ENCODE measurements around the gene SPDYE4. TPM values are rescaled to one million over a fixed set of nuclear protein-coding genes. Genes with fewer than 3 reads are reported as not detected.

Gene SPDYE4
- total and polyA plus RNA-seq, 2 experiments from 2014 or later: not detected

DNA sequence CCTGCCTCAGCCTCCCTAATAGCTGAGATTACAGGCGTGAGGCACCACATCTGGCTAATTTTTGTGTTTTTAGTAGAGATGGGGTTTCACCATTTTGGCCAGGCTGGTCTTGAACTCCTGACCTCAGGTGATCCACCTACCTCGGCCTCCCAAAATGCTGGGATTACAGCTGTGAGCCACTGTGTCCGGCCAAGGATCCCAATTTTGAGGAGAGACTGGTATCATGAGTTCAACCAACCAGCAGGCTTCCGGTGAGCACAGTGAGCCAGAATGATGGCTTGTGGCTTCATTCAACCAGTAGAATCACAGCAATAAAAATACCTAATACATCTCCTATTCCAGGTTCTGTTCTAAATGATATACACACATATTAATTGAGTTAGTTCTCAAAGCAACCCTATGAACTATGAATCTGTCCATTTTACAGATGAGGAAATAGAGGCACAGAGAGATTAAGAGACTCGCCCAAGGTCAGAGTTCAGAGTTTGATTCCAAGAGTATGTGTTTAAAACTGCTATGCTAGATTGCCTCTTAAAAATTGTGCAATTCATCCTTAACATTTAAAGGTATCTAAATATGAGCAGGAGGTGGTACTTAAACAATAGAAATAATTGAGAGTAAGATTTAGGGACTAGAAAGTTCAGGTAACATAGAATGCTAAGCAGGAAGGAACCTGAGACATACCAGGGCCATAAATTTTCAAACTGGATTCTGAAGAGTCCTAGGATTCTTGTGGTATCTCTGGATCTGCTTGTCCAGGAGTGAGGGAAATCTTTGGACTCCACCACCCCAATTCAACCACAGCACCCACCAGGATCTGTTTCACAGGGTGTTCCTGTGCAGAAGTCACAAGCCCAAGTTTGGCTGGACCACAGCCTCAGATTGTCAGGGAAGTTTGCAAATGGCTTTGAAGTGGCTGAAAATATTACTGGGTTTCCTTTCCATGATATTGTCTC is 38.8 kb downstream of the SPDYE4 start:
- no peak overlapping the region for H3K4me2 ChIP-seq (ENCODE audit: unreplicated experiment)
- DNase-seq: no peak
- no peaks in the 10 kb centered on the region for H3K36me3 ChIP-seq (ENCODE audit: low read depth)
- no peaks in the 10 kb centered on the region for H3K9me3 ChIP-seq (ENCODE audit: low read depth)
- H3F3A ChIP-seq (ENCODE audit: insufficient read depth): no peaks in the 10 kb centered on the region
- no peaks in the 10 kb centered on the region for H4K20me1 ChIP-seq (ENCODE audit: insufficient read depth)
- in situ Hi-C loops (cut with MboI): no loop called here
- WGBS, 2 experiments (ENCODE audit: low coverage in 1 of 2, low lambda C conversion rate in 2 of 2, missing lambda C conversion rate in 2 of 2): 63 to 72% methylated on average over 5 of the region's 5 CpGs
- H3K4me1 ChIP-seq (ENCODE audit: insufficient read depth): no peaks in the 10 kb centered on the region
- H3K4me3 ChIP-seq: no peak overlapping the region
- H3K9ac ChIP-seq: no peak overlapping the region
- H3K27ac ChIP-seq: no peak overlapping the region
- TF ChIP-seq EZH2phosphoT487 (IDR thresholded peaks at IDR 0.05; ENCODE audit: insufficient read depth, low read depth) (no peak), EZH2 (IDR thresholded peaks at IDR 0.05; ENCODE audit: insufficient read depth, poor library complexity, severe bottlenecking) (no peak)
- no peaks in the 10 kb centered on the region for H3K9me2 ChIP-seq (ENCODE audit: insufficient read depth)
- H3K27me3 ChIP-seq (replicated peaks; ENCODE audit: insufficient read depth): no peaks in the 10 kb centered on the region; the same call in 1 of the 2 replicates
- H3K79me2 ChIP-seq (ENCODE audit: insufficient read depth): no peaks in the 10 kb centered on the region
- no peak overlapping the region for H2AFZ ChIP-seq

DNA sequence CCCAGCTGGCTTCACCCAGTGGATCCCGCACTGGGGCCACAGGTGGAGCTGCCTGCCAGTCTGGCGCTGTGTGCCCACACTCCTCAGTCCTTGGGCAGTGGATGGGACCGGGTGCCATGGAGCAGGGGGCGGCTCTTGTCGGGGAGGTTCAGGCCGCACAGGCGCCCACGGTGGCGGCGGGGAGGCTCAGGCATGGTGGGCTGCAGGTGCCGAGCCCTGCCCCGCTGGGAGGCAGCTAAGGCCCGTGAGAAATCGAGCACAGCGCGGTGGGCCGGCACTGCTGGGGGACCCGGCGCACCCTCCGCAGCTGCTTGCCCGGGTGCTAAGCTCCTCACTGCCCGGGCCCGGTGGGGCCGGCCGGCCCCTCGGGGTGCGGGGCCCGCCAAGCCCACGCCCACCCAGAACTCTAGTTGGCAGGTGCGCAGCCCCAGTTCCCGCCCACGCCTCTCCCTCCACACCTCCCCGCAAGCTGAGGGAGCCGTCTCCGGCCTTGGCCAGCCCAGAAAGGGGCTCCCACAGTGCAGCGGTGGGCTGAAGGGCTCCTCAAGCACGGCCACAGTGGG is 40.3 kb downstream of the SPDYE4 start:
- in situ Hi-C loops (cut with MboI): no loop called here
- no peak for TF ChIP-seq EZH2 (IDR thresholded peaks at IDR 0.05; ENCODE audit: insufficient read depth, poor library complexity, severe bottlenecking)
- no peak for TF ChIP-seq EZH2phosphoT487 (IDR thresholded peaks at IDR 0.05; ENCODE audit: insufficient read depth, low read depth)
- WGBS, 2 experiments (ENCODE audit: low coverage in 1 of 2, low lambda C conversion rate in 2 of 2, missing lambda C conversion rate in 2 of 2): 79 to 85% methylated on average over 9 to 24 of the region's 37 CpGs

GRCh38 chr17:8713878-8714277 is 44.5 kb downstream of the SPDYE4 start:
- no peaks in the 10 kb centered on the region for H3K79me2 ChIP-seq (ENCODE audit: insufficient read depth)
- TF ChIP-seq EZH2phosphoT487 (IDR thresholded peaks at IDR 0.05; ENCODE audit: insufficient read depth, low read depth) (no peak), EZH2 (IDR thresholded peaks at IDR 0.05; ENCODE audit: insufficient read depth, poor library complexity, severe bottlenecking) (no peak)
- DNase-seq: no peak
- no peak overlapping the region for H3K27ac ChIP-seq
- no peak overlapping the region for H3K9ac ChIP-seq
- no peaks in the 10 kb centered on the region for H3F3A ChIP-seq (ENCODE audit: insufficient read depth)
- H3K9me3 ChIP-seq (ENCODE audit: low read depth): no peaks in the 10 kb centered on the region
- H3K27me3 ChIP-seq (replicated peaks; ENCODE audit: insufficient read depth): no peaks in the 10 kb centered on the region; the same call in 1 of the 2 replicates
- H3K4me3 ChIP-seq: no peak overlapping the region
- no peak overlapping the region for H3K4me2 ChIP-seq (ENCODE audit: unreplicated experiment)
- H3K36me3 ChIP-seq (ENCODE audit: low read depth): no peaks in the 10 kb centered on the region
- in situ Hi-C loops (cut with MboI): no loop called here
- no peaks in the 10 kb centered on the region for H3K9me2 ChIP-seq (ENCODE audit: insufficient read depth)
- H4K20me1 ChIP-seq (ENCODE audit: insufficient read depth): no peaks in the 10 kb centered on the region
- H3K4me1 ChIP-seq (ENCODE audit: insufficient read depth): no peaks in the 10 kb centered on the region
- no peak overlapping the region for H2AFZ ChIP-seq
- 65 to 71% methylated on average over 5 of the region's 5 CpGs for WGBS, 2 experiments (ENCODE audit: low coverage in 1 of 2, low lambda C conversion rate in 2 of 2, missing lambda C conversion rate in 2 of 2)

More for the DNA sequence above, 40.3 kb downstream of the SPDYE4 start:
- Histone ChIP-seq H3K4me2 (ENCODE audit: unreplicated experiment) (no peak overlapping the region), H3K27ac (no peak overlapping the region), H3K4me3 (no peak overlapping the region), H3K36me3 (ENCODE audit: low read depth) (no peaks in the 10 kb centered on the region), H3F3A (ENCODE audit: insufficient read depth) (no peaks in the 10 kb centered on the region), H3K4me1 (ENCODE audit: insufficient read depth) (no peaks in the 10 kb centered on the region), H2AFZ (no peak overlapping the region), H4K20me1 (ENCODE audit: insufficient read depth) (no peaks in the 10 kb centered on the region), H3K79me2 (ENCODE audit: insufficient read depth) (no peaks in the 10 kb centered on the region), H3K27me3 (replicated peaks; ENCODE audit: insufficient read depth) (no peaks in the 10 kb centered on the region; the same call in 1 of the 2 replicates), H3K9me2 (ENCODE audit: insufficient read depth) (no peaks in the 10 kb centered on the region), H3K9me3 (ENCODE audit: low read depth) (no peaks in the 10 kb centered on the region), H3K9ac (no peak overlapping the region)
- DNase-seq: no peak

DNA sequence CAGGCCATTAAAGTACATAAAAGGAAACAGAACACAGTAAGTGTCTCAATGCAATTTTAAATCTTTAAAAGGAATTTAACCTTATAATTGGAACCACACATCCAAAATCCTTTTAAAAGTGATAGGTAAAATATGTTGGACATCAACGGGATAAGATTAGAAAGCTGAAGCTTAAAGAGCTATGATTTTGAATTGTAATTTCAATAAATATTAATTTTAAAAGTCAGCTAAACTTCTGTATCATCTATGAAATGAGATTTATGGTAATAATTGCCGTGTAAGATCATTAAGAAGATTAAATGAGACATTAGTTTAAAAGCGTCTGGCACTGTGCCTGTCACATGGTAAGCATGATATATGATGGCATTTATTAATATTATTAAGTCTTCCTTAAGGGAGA is 45.0 kb downstream of the SPDYE4 start:
- Histone ChIP-seq H3K4me3 (no peak overlapping the region), H3F3A (ENCODE audit: insufficient read depth) (no peaks in the 10 kb centered on the region), H2AFZ (no peak overlapping the region), H3K4me2 (ENCODE audit: unreplicated experiment) (no peak overlapping the region), H3K36me3 (ENCODE audit: low read depth) (no peaks in the 10 kb centered on the region), H3K4me1 (ENCODE audit: insufficient read depth) (no peaks in the 10 kb centered on the region), H3K27ac (no peak overlapping the region), H3K9me3 (ENCODE audit: low read depth) (no peaks in the 10 kb centered on the region), H3K9ac (no peak overlapping the region), H3K9me2 (ENCODE audit: insufficient read depth) (no peaks in the 10 kb centered on the region), H4K20me1 (ENCODE audit: insufficient read depth) (no peaks in the 10 kb centered on the region), H3K79me2 (ENCODE audit: insufficient read depth) (no peaks in the 10 kb centered on the region), H3K27me3 (replicated peaks; ENCODE audit: insufficient read depth) (no peaks in the 10 kb centered on the region; the same call in 1 of the 2 replicates)
- no peak for TF ChIP-seq EZH2phosphoT487 (IDR thresholded peaks at IDR 0.05; ENCODE audit: insufficient read depth, low read depth)
- TF ChIP-seq EZH2 (IDR thresholded peaks at IDR 0.05; ENCODE audit: insufficient read depth, poor library complexity, severe bottlenecking): no peak
- in situ Hi-C loops (cut with MboI): no loop called here
- WGBS, 2 experiments (ENCODE audit: low coverage in 1 of 2, low lambda C conversion rate in 2 of 2, missing lambda C conversion rate in 2 of 2): 51 to 56% methylated on average over 3 of the region's 3 CpGs
- DNase-seq: no peak
